GM12878 (cell line): ENCODE results near the gene PARP4.

Source experiments
- FOXK2 ChIP-seq: fragments of 450-650 bp; IDR thresholded peaks from 2 replicates; pipeline ENCODE4 v1.6.1; 2017; ENCODE audit warnings: mild to moderate bottlenecking, moderate library complexity
- MEF2A ChIP-seq: IDR thresholded peaks from 2 replicates; pipeline ENCODE4 v1.6.1; 2011; ENCODE audit warnings: low read depth, mild to moderate bottlenecking, low read length, moderate library complexity; ENCODE audit not compliant: insufficient read depth
- NR2C2 ChIP-seq: IDR thresholded peaks from 2 replicates; pipeline ENCODE4 v1.6.1; 2011; ENCODE audit warnings: borderline replicate concordance, low read depth; ENCODE audit not compliant: control insufficient read depth, insufficient read length
- RAD21 ChIP-seq: IDR thresholded peaks from 2 replicates; pipeline ENCODE4 v1.6.1; 2011; ENCODE audit warnings: mild to moderate bottlenecking, low read depth, low read length, moderate library complexity; ENCODE audit not compliant: insufficient read depth
- ZSCAN29 ChIP-seq: fragments of 450-650 bp; IDR thresholded peaks from 2 replicates; pipeline ENCODE4 v1.6.1; 2017; ENCODE audit warnings: mild to moderate bottlenecking, moderate library complexity
- TF ChIP-seq, protein P1 (sequence below): fragments of 450-650 bp; formaldehyde crosslinking; IDR thresholded peaks from 2 replicates; pipeline ENCODE4 v1.5.0; 2022; ENCODE audit warnings: mild to moderate bottlenecking, missing genetic modification characterization
- TF ChIP-seq, protein P2 (sequence below), 3 experiments: IDR thresholded peaks in 2 of 3; conservative IDR thresholded peaks in 1 of 3; 2 replicates each; pipeline ENCODE4 v1.5.1; 2011; ENCODE audit warnings: low read depth in 3 of 3, low read length in 3 of 3, mild to moderate bottlenecking in 3 of 3, control low read depth in 2 of 3, moderate library complexity in 2 of 3, inconsistent platforms in 1 of 3, mixed read lengths in 1 of 3; ENCODE audit not compliant: control insufficient read depth in 2 of 3, insufficient read depth in 1 of 3; ENCODE audit errors: extremely low read depth in 1 of 3

DNA sequence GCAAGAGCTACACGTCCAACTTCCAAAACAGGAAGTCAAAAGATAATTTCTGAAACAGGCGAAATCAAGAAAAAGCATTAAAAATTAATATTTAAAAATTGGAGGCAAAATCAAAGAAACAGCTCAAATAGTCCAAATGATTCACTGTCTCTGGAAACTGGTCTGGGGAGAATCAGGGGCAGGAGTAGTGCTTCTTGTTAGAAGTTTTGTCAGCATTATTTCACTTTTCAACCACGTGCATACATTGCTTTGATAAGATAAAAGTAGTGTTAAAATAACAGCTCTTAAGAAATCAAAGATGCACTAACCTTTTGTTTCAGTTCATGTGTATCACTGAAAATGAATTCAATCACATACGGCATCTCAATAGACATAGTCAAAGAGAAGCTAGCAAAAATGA is 53.8 kb downstream of the PARP4 start:
- TF ChIP-seq RAD21 = no peak
- TF ChIP-seq ZSCAN29 = no peak
- TF ChIP-seq NR2C2 = no peak
- no peak for TF ChIP-seq FOXK2
- TF ChIP-seq, protein P1, sequence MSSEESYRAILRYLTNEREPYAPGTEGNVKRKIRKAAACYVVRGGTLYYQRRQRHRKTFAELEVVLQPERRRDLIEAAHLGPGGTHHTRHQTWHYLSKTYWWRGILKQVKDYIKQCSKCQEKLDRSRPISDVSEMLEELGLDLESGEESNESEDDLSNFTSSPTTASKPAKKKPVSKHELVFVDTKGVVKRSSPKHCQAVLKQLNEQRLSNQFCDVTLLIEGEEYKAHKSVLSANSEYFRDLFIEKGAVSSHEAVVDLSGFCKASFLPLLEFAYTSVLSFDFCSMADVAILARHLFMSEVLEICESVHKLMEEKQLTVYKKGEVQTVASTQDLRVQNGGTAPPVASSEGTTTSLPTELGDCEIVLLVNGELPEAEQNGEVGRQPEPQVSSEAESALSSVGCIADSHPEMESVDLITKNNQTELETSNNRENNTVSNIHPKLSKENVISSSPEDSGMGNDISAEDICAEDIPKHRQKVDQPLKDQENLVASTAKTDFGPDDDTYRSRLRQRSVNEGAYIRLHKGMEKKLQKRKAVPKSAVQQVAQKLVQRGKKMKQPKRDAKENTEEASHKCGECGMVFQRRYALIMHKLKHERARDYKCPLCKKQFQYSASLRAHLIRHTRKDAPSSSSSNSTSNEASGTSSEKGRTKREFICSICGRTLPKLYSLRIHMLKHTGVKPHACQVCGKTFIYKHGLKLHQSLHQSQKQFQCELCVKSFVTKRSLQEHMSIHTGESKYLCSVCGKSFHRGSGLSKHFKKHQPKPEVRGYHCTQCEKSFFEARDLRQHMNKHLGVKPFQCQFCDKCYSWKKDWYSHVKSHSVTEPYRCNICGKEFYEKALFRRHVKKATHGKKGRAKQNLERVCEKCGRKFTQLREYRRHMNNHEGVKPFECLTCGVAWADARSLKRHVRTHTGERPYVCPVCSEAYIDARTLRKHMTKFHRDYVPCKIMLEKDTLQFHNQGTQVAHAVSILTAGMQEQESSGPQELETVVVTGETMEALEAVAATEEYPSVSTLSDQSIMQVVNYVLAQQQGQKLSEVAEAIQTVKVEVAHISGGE (CRISPR knock-in tag) = no peak
- TF ChIP-seq, protein P2, sequence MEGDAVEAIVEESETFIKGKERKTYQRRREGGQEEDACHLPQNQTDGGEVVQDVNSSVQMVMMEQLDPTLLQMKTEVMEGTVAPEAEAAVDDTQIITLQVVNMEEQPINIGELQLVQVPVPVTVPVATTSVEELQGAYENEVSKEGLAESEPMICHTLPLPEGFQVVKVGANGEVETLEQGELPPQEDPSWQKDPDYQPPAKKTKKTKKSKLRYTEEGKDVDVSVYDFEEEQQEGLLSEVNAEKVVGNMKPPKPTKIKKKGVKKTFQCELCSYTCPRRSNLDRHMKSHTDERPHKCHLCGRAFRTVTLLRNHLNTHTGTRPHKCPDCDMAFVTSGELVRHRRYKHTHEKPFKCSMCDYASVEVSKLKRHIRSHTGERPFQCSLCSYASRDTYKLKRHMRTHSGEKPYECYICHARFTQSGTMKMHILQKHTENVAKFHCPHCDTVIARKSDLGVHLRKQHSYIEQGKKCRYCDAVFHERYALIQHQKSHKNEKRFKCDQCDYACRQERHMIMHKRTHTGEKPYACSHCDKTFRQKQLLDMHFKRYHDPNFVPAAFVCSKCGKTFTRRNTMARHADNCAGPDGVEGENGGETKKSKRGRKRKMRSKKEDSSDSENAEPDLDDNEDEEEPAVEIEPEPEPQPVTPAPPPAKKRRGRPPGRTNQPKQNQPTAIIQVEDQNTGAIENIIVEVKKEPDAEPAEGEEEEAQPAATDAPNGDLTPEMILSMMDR (IDR thresholded peaks at IDR 0.05 in 2 of 3, conservative IDR thresholded peaks at IDR 0.05 in 1 of 3; ENCODE audit: control insufficient read depth in 2 of 3, extremely low read depth in 1 of 3, insufficient read depth in 1 of 3, low read depth in 3 of 3, low read length in 3 of 3) = no peak
- no peak for TF ChIP-seq MEF2A
